ENCODE measurements around the gene TKT. TPM values are rescaled to one million over a fixed set of nuclear protein-coding genes. Genes with fewer than 3 reads are reported as not detected.

The TKT gene
- total and polyA plus RNA-seq, 7 donors, result 10.5 to 51.9 (median 23.1) TPM

DNA sequence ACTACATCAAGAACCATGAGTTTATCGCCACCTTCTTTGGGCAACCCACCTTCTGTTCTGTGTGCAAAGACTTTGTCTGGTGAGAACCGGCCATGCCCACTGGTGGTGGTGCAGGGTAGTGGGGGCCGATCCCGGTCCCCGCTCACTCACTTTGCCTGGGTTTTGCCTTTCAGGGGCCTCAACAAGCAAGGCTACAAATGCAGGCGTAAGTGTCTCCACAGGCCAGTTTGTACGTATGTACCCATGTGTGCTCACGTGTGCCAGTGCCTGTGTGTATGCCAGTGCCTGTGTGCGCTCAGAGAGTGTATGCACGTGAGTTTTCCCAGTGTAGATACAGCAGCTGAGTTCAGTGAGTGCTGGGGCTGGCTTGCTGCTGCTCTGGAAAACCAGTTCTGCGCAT, 74.3 kb downstream of the TKT start:
- H3K36me3 ChIP-seq (ENCODE audit: insufficient read depth in 1 of 2, low read depth in 1 of 2), result peaks cover 0 to 33% of the 10 kb centered on the region in 2 donors
- no peak for DNase-seq
- TF ChIP-seq, protein P1, sequence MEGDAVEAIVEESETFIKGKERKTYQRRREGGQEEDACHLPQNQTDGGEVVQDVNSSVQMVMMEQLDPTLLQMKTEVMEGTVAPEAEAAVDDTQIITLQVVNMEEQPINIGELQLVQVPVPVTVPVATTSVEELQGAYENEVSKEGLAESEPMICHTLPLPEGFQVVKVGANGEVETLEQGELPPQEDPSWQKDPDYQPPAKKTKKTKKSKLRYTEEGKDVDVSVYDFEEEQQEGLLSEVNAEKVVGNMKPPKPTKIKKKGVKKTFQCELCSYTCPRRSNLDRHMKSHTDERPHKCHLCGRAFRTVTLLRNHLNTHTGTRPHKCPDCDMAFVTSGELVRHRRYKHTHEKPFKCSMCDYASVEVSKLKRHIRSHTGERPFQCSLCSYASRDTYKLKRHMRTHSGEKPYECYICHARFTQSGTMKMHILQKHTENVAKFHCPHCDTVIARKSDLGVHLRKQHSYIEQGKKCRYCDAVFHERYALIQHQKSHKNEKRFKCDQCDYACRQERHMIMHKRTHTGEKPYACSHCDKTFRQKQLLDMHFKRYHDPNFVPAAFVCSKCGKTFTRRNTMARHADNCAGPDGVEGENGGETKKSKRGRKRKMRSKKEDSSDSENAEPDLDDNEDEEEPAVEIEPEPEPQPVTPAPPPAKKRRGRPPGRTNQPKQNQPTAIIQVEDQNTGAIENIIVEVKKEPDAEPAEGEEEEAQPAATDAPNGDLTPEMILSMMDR (IDR thresholded peaks at IDR 0.05), result no peak
- no peaks in the 10 kb centered on the region for H3K27me3 ChIP-seq (ENCODE audit: insufficient read depth in 3 of 3, low read length in 2 of 3)
- WGBS, 3 donors, result 93 to 97% (median 95%) methylated on average over 11 of the region's 11 CpGs
- intact Hi-C loops (cut with DNase I), result no loop called here
- H3K27ac ChIP-seq, result no peak overlapping the region
- H3K4me1 ChIP-seq, result no peaks in the 10 kb centered on the region
- no peaks in the 10 kb centered on the region for H3K9me3 ChIP-seq
- no peak overlapping the region for H3K4me3 ChIP-seq
- no peak for ATAC-seq

DNA sequence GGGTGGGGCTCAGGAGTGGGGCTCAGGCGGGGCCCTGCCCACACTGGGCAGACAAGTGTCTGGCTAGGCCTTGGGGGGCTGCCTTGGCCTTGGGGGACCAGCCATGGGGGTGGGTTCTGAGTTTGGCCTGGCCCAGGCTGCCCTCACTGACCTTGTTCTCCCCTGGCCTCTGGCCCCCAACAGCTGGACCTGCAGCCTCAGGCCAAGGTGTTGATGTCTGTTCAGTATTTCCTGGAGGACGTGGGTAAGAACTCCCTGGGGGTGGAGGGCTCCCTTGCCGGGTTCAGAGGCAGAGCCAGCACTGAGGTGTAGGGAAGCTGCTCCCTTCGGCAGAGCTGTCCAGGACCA, 74.8 kb downstream of the TKT start:
- H3K36me3 ChIP-seq (ENCODE audit: insufficient read depth in 1 of 2, low read depth in 1 of 2), result peaks cover 0 to 29% of the 10 kb centered on the region in 2 donors
- ATAC-seq (no peak), DNase-seq (no peak)
- H3K27me3 ChIP-seq (ENCODE audit: insufficient read depth in 3 of 3, low read length in 2 of 3), result no peaks in the 10 kb centered on the region
- no peak overlapping the region for H3K27ac ChIP-seq
- H3K9me3 ChIP-seq, result no peaks in the 10 kb centered on the region
- no peaks in the 10 kb centered on the region for H3K4me1 ChIP-seq
- WGBS, 3 donors, result 75 to 80% (median 79%) methylated on average over 4 of the region's 4 CpGs
- TF ChIP-seq, protein P1 (IDR thresholded peaks at IDR 0.05), result no peak
- H3K4me3 ChIP-seq, result no peak overlapping the region
- intact Hi-C loops (cut with DNase I), result no loop called here

DNA sequence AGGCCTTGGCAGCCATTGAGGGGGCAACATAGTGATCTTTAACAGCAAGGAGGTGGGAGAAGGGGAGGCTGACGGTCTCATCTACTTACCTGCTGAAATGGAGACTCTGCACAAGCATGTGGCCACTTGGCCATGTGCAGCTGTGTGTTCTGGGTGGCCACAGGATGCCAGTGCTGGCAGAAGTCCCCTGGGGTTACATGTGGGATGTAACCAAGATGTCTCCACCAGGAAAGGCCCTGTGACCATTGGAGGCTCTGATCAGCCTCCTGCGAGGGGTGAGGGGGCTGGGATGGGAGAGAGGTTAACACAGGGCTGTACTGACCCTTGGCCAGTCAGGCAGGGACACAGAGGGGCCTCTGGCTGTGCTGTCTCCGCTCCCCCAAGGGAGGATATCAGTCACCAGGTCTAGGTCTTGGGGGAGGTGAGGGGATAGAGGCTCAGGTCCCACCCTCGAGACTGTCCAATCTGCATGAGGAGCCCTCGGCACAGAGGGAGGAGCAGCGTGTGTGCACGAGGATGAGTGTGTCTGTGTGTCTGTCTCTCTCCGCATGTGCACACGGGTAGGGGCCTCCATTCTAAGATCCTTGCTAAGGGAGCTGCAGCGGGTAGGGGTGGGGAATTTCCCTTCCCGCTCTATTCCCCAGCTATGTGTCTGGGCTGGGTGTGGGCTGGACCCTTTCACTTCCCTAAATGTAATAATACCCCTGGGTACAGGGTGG, 75.4 kb downstream of the TKT start:
- Histone ChIP-seq H3K4me3 (no peak overlapping the region), H3K27ac (no peak overlapping the region), H3K36me3 (ENCODE audit: insufficient read depth in 1 of 2, low read depth in 1 of 2) (peaks cover 0 to 24% of the 10 kb centered on the region in 2 donors), H3K27me3 (ENCODE audit: insufficient read depth in 3 of 3, low read length in 2 of 3) (no peaks in the 10 kb centered on the region), H3K9me3 (no peaks in the 10 kb centered on the region), H3K4me1 (no peaks in the 10 kb centered on the region)
- TF ChIP-seq, protein P1 (IDR thresholded peaks at IDR 0.05), result no peak
- 89 to 96% (median 93%) methylated on average over 11 of the region's 11 CpGs for WGBS, 3 donors
- no peak for DNase-seq
- no peak for ATAC-seq
- intact Hi-C loops (cut with DNase I), result no loop called here

DNA sequence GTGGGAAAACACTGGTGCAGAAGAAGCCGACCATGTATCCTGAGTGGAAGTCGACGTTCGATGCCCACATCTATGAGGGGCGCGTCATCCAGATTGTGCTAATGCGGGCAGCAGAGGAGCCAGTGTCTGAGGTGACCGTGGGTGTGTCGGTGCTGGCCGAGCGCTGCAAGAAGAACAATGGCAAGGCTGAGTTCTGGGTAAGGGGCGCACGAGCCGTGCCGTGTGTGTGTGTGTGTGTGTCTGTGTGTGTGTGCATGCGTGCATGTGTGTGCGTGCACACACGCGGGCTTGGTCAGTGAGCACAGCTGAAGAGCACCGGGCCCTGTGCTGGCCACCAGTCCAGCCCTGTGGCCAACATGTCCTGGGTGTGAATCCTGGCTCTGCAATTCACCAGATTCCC, 76.2 kb downstream of the TKT start:
- H3K27me3 ChIP-seq (ENCODE audit: insufficient read depth in 3 of 3, low read length in 2 of 3), result no peaks in the 10 kb centered on the region
- TF ChIP-seq, protein P1 (IDR thresholded peaks at IDR 0.05), result no peak
- ATAC-seq (no peak), DNase-seq (no peak)
- intact Hi-C loops (cut with DNase I), result no loop called here
- peaks cover 0 to 21% of the 10 kb centered on the region in 2 donors for H3K36me3 ChIP-seq (ENCODE audit: insufficient read depth in 1 of 2, low read depth in 1 of 2)
- H3K9me3 ChIP-seq, result no peaks in the 10 kb centered on the region
- 93 to 94% (median 94%) methylated on average over 19 to 20 of the region's 20 CpGs for WGBS, 3 donors
- H3K4me1 ChIP-seq, result no peaks in the 10 kb centered on the region
- no peak overlapping the region for H3K27ac ChIP-seq
- no peak overlapping the region for H3K4me3 ChIP-seq

DNA sequence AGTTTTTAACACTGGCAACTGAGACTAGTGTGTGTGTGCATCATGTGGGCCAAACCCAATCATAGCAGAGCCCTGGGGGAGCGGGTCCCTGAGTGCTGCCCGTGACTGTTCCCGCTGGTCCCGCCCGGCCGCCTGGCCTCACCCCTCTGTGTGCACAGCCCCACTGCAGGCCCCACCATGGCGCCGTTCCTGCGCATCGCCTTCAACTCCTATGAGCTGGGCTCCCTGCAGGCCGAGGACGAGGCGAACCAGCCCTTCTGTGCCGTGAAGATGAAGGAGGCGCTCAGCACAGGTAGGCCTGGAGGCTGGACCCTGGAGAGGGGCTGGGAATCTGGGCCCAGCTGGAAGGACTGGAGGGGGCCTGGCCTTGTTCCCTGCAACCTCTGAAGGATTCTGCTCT, 77.6 kb downstream of the TKT start:
- H3K27me3 ChIP-seq (ENCODE audit: insufficient read depth in 3 of 3, low read length in 2 of 3), result no peaks in the 10 kb centered on the region
- TF ChIP-seq, protein P1 (IDR thresholded peaks at IDR 0.05), result no peak
- 96 to 97% (median 97%) methylated on average over 15 of the region's 15 CpGs for WGBS, 3 donors
- H3K4me3 ChIP-seq, result no peak overlapping the region
- H3K36me3 ChIP-seq (ENCODE audit: insufficient read depth in 1 of 2, low read depth in 1 of 2), result peaks cover 0 to 19% of the 10 kb centered on the region in 2 donors
- DNase-seq (no peak), ATAC-seq (no peak)
- no peaks in the 10 kb centered on the region for H3K9me3 ChIP-seq
- no peak overlapping the region for H3K27ac ChIP-seq
- intact Hi-C loops (cut with DNase I), result no loop called here
- no peaks in the 10 kb centered on the region for H3K4me1 ChIP-seq
